SK-N-SH (cell line): Measurements from ENCODE around the gene UCP2. TPM values are rescaled to one million over a fixed set of nuclear protein-coding genes. Genes with fewer than 3 reads are reported as not detected.

Experiments used
- CTCF ChIA-PET: fragments of 300-600, 350-600 bp; formaldehyde crosslinking; extraction: SDS; loops from one replicate; lab custom pipeline; 2021; lab: Yijun Ruan, JAX
- POLR2A ChIA-PET: fragments of 350-600 bp; sonication (Branson Sonifier 250); formaldehyde crosslinking; extraction: SDS; loops from one replicate; lab custom pipeline; 2020; ENCODE audit warnings: antibody characterized with exemption, inconsistent platforms; lab: Yijun Ruan, JAX
- DNase-seq: peaks from one replicate; pipeline ENCODE4 v3.0.0; 2012
- H2AFZ ChIP-seq: fragments of 200-600 bp; sonication (generic); 2 replicates; pipeline ENCODE4 v1.8.1; 2016; ENCODE audit warnings: antibody characterized with exemption, mild to moderate bottlenecking, low read depth
- H3F3A ChIP-seq: fragments of 200-600 bp; sonication (generic); replicated peaks from 2 replicates; pipeline ENCODE3; 2016; ENCODE audit warnings: antibody characterized with exemption, mild to moderate bottlenecking; ENCODE audit not compliant: insufficient read depth
- H3K27ac ChIP-seq, 2 experiments: fragments of 200-500 bp in 1 of 2; fragments of 200-600 bp in 1 of 2; sonication (Bioruptor generic) in 1 of 2; sonication (generic), shearing (Covaris generic) in 1 of 2; 2 replicates each; pipeline versions ENCODE4 v1.5.1 to v1.6.1; 2014 to 2016; ENCODE audit warnings: low read depth in 2 of 2, inconsistent platforms in 1 of 2, low read length in 1 of 2, mild to moderate bottlenecking in 1 of 2, mixed read lengths in 1 of 2
- H3K27me3 ChIP-seq: fragments of 200-600 bp; sonication (generic), shearing (Covaris generic); 2 replicates; pipeline ENCODE4 v1.6.1; 2016; ENCODE audit warnings: mixed run types; ENCODE audit not compliant: insufficient read depth
- H3K36me3 ChIP-seq, 2 experiments: fragments of 200-500 bp in 1 of 2; fragments of 200-600 bp in 1 of 2; sonication (Bioruptor generic) in 1 of 2; sonication (generic) in 1 of 2; replicated peaks in 1 of 2; 2 replicates each; pipeline versions ENCODE3 to v1.5.1; 2014 to 2016; ENCODE audit warnings: low read length in 1 of 2, mild to moderate bottlenecking in 1 of 2; ENCODE audit not compliant: insufficient read depth in 2 of 2, control insufficient read depth in 1 of 2
- H3K4me1 ChIP-seq, 2 experiments: fragments of 200-500 bp in 1 of 2; fragments of 200-600 bp in 1 of 2; sonication (Bioruptor generic) in 1 of 2; sonication (generic), shearing (Covaris generic) in 1 of 2; 2 replicates each; pipeline versions ENCODE4 v1.5.1 to v1.6.1; 2014 to 2016; ENCODE audit warnings: low read depth in 1 of 2, low read length in 1 of 2, mixed run types in 1 of 2; ENCODE audit not compliant: insufficient read depth in 2 of 2, control insufficient read depth in 1 of 2
- H3K4me2 ChIP-seq: fragments of 200-600 bp; sonication (generic), shearing (Covaris generic); 2 replicates; pipeline ENCODE4 v1.6.1; 2017; ENCODE audit warnings: mixed run types
- H3K4me3 ChIP-seq, 2 experiments: fragments of 200-500 bp in 1 of 2; fragments of 200-600 bp in 1 of 2; sonication (Bioruptor generic) in 1 of 2; sonication (generic), shearing (Covaris generic) in 1 of 2; 2 replicates each; pipeline versions ENCODE4 v1.5.1 to v1.8.1; 2014 to 2016; ENCODE audit warnings: low read depth in 2 of 2, inconsistent platforms in 1 of 2, low read length in 1 of 2, mild to moderate bottlenecking in 1 of 2, mixed read lengths in 1 of 2, moderate library complexity in 1 of 2
- H3K79me2 ChIP-seq: fragments of 200-600 bp; sonication (generic); 2 replicates; pipeline ENCODE4 v1.8.1; 2017; ENCODE audit warnings: mild to moderate bottlenecking; ENCODE audit not compliant: insufficient read depth
- H3K9ac ChIP-seq: fragments of 200-600 bp; sonication (generic); 2 replicates; pipeline ENCODE4 v1.6.1; 2017; ENCODE audit warnings: mixed run types
- H3K9me2 ChIP-seq: fragments of 200-600 bp; sonication (generic); 2 replicates; pipeline ENCODE4 v1.6.1; 2017; ENCODE audit warnings: mixed run types
- H3K9me3 ChIP-seq: fragments of 200-600 bp; sonication (generic); 2 replicates; pipeline ENCODE4 v1.6.1; 2017; ENCODE audit warnings: mixed run types, mild to moderate bottlenecking, moderate library complexity
- H4K20me1 ChIP-seq: fragments of 200-600 bp; sonication (generic); 2 replicates; pipeline ENCODE4 v1.6.1; 2017; ENCODE audit warnings: mild to moderate bottlenecking, mixed run types; ENCODE audit not compliant: insufficient read depth
- ELF1 ChIP-seq: IDR thresholded peaks from 2 replicates; pipeline ENCODE4 v1.4.0; 2012
- EZH2phosphoT487 ChIP-seq: fragments of 200-600 bp; sonication (generic); IDR thresholded peaks from 2 replicates; pipeline ENCODE4 v1.6.1; 2017; ENCODE audit warnings: low read depth, mixed run types, mild to moderate bottlenecking, antibody characterized with exemption, moderate library complexity, borderline replicate concordance
- FOSL2 ChIP-seq: IDR thresholded peaks from 2 replicates; pipeline ENCODE4 v1.4.0; 2012; ENCODE audit warnings: low read depth, mild to moderate bottlenecking, moderate library complexity, borderline replicate concordance
- FOXM1 ChIP-seq: IDR thresholded peaks from 2 replicates; pipeline ENCODE4 v1.4.0; 2012; ENCODE audit warnings: low read depth, mild to moderate bottlenecking
- GATA2 ChIP-seq: sonication (generic); formaldehyde crosslinking; IDR thresholded peaks from 2 replicates; pipeline ENCODE4 v1.5.0; 2020; ENCODE audit warnings: mild to moderate bottlenecking, missing genetic modification reagents
- JUND ChIP-seq: IDR thresholded peaks from 2 replicates; pipeline ENCODE4 v1.4.0; 2012
- MEF2A ChIP-seq: IDR thresholded peaks from 2 replicates; pipeline ENCODE4 v1.4.0; 2012; ENCODE audit warnings: low read depth, borderline replicate concordance
- SMC3 ChIP-seq: IDR thresholded peaks from 2 replicates; pipeline ENCODE4 v1.6.1; 2012; ENCODE audit warnings: low read depth, low read length, improper control_type of control experiment
- TAF1 ChIP-seq: IDR thresholded peaks from 2 replicates; pipeline ENCODE4 v1.6.1; 2012; ENCODE audit warnings: low read depth, mild to moderate bottlenecking, low read length, moderate library complexity, borderline replicate concordance
- TCF12 ChIP-seq: IDR thresholded peaks from 2 replicates; pipeline ENCODE4 v1.4.0; 2012
- YY1 ChIP-seq: IDR thresholded peaks from 2 replicates; pipeline ENCODE4 v1.4.0; 2012; ENCODE audit warnings: low read depth, mild to moderate bottlenecking
- WGBS: methylation state at CpG from one replicate; pipeline ENCODE4 v1.1.6; 2017; ENCODE audit warnings: low lambda C conversion rate; 5-methylcytosine and 5-hydroxymethylcytosine counted together
- polyA plus RNA-seq, 3 experiments: library from polyadenylated mRNA; depleted of rRNA; stranded (reverse); fragments of >200 nt; gene quantifications; 2 replicates each; pipeline ENCODE4 v1.2.3, GENCODE V29; 2012
- TF ChIP-seq, protein P1 (sequence below): IDR thresholded peaks from 2 replicates; pipeline ENCODE4 v1.4.0; 2012; ENCODE audit warnings: low read depth, borderline replicate concordance
- TF ChIP-seq, protein P2 (sequence below): fragments of 200-600 bp; sonication (generic); IDR thresholded peaks from 2 replicates; pipeline ENCODE4 v1.6.1; 2017; ENCODE audit warnings: antibody characterized with exemption, mild to moderate bottlenecking, moderate library complexity
- TF ChIP-seq, protein P3 (sequence below): IDR thresholded peaks from 2 replicates; pipeline ENCODE4; 2012
- TF ChIP-seq, protein P4 (sequence below): IDR thresholded peaks from 2 replicates; pipeline ENCODE4 v1.6.1; 2012; ENCODE audit warnings: mild to moderate bottlenecking, low read depth, low read length, moderate library complexity

The UCP2 gene
- polyA plus RNA-seq, 1 of the 3 experiments (the other 2 are of a cell fraction), result 36.0 TPM

DNA sequence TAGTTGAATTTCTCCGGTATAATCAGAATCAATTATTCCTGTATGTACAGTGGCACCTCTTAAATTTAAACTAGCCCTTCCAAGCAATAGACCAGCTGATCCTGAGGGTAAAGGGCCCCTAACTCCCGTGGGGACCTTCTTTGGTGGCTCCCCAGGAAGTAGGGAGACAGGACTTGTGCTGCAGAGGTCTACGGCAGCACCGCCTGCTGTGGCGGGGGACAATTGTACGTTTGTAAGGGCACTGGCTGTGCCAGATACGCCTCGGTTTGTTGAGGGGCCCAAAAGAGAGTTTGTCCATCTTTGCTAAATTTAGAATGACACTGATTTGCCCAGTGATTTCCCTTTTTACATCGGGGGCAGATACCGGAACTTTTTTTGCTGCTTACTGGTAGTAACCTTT, 37.7 kb downstream of the UCP2 start:
- H3F3A ChIP-seq, result no peaks in the 10 kb centered on the region
- no peaks in the 10 kb centered on the region; the same call in 1 of the 2 replicates for H3K9me3 ChIP-seq
- H3K9ac ChIP-seq, result no peak overlapping the region
- H3K79me2 ChIP-seq, result no peaks in the 10 kb centered on the region
- WGBS, result 93% methylated on average over 8 of the region's 10 CpGs
- H3K9me2 ChIP-seq, result no peaks in the 10 kb centered on the region
- no peaks in the 10 kb centered on the region for H4K20me1 ChIP-seq
- H3K4me1 ChIP-seq, result no peaks in the 10 kb centered on the region
- DNase-seq, result no peak
- no peak overlapping the region for H3K27ac ChIP-seq
- no peaks in the 10 kb centered on the region for H3K36me3 ChIP-seq
- no peak overlapping the region for H2AFZ ChIP-seq
- ChIA-PET CTCF (no interaction called here), POLR2A (no interaction called here)
- TF ChIP-seq GATA2 (no peak), TAF1 (no peak), EZH2phosphoT487 (no peak), JUND (no peak), SMC3 (no peak), FOXM1 (no peak), YY1 (no peak), TCF12 (no peak)
- TF ChIP-seq, protein P1, sequence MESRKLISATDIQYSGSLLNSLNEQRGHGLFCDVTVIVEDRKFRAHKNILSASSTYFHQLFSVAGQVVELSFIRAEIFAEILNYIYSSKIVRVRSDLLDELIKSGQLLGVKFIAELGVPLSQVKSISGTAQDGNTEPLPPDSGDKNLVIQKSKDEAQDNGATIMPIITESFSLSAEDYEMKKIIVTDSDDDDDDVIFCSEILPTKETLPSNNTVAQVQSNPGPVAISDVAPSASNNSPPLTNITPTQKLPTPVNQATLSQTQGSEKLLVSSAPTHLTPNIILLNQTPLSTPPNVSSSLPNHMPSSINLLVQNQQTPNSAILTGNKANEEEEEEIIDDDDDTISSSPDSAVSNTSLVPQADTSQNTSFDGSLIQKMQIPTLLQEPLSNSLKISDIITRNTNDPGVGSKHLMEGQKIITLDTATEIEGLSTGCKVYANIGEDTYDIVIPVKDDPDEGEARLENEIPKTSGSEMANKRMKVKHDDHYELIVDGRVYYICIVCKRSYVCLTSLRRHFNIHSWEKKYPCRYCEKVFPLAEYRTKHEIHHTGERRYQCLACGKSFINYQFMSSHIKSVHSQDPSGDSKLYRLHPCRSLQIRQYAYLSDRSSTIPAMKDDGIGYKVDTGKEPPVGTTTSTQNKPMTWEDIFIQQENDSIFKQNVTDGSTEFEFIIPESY, result no peak
- TF ChIP-seq, protein P2, sequence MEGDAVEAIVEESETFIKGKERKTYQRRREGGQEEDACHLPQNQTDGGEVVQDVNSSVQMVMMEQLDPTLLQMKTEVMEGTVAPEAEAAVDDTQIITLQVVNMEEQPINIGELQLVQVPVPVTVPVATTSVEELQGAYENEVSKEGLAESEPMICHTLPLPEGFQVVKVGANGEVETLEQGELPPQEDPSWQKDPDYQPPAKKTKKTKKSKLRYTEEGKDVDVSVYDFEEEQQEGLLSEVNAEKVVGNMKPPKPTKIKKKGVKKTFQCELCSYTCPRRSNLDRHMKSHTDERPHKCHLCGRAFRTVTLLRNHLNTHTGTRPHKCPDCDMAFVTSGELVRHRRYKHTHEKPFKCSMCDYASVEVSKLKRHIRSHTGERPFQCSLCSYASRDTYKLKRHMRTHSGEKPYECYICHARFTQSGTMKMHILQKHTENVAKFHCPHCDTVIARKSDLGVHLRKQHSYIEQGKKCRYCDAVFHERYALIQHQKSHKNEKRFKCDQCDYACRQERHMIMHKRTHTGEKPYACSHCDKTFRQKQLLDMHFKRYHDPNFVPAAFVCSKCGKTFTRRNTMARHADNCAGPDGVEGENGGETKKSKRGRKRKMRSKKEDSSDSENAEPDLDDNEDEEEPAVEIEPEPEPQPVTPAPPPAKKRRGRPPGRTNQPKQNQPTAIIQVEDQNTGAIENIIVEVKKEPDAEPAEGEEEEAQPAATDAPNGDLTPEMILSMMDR, result no peak
- no peak overlapping the region for H3K4me2 ChIP-seq
- no peak overlapping the region for H3K4me3 ChIP-seq
- no peaks in the 10 kb centered on the region for H3K27me3 ChIP-seq

DNA sequence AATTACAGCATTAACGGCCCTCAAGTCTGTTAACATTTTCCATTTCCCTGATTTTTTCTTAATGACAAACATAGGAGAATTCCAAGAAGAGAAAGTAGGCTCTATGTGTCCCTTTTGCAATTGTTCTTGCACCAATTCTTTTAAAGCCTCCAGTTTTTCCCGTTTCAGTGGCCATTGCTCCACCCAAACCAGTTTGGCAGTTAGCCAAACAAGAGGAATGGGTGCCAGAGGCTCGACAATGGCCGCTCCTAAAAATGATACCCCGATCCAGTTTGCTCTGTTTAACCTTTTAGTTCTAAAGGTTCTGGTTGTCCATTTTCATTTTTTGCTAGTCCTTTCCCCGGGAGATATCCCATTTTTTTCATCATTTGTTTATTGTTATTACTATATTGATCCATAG, 38.6 kb downstream of the UCP2 start:
- 78% methylated on average over 6 of the region's 6 CpGs for WGBS
- no peaks in the 10 kb centered on the region for H3K36me3 ChIP-seq
- no peaks in the 10 kb centered on the region for H3F3A ChIP-seq
- no peak overlapping the region for H3K4me3 ChIP-seq
- no peaks in the 10 kb centered on the region for H3K4me1 ChIP-seq
- no peaks in the 10 kb centered on the region for H4K20me1 ChIP-seq
- POLR2A ChIA-PET, result no interaction called here
- no peak overlapping the region for H2AFZ ChIP-seq
- TF ChIP-seq TCF12 (no peak), TAF1 (no peak), ELF1 (no peak), SMC3 (no peak), FOXM1 (no peak), FOSL2 (no peak), MEF2A (no peak), EZH2phosphoT487 (no peak)
- TF ChIP-seq, protein P2, result no peak
- TF ChIP-seq, protein P3, sequence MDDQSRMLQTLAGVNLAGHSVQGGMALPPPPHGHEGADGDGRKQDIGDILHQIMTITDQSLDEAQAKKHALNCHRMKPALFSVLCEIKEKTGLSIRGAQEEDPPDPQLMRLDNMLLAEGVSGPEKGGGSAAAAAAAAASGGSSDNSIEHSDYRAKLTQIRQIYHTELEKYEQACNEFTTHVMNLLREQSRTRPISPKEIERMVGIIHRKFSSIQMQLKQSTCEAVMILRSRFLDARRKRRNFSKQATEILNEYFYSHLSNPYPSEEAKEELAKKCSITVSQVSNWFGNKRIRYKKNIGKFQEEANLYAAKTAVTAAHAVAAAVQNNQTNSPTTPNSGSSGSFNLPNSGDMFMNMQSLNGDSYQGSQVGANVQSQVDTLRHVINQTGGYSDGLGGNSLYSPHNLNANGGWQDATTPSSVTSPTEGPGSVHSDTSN, result no peak
- TF ChIP-seq, protein P4, sequence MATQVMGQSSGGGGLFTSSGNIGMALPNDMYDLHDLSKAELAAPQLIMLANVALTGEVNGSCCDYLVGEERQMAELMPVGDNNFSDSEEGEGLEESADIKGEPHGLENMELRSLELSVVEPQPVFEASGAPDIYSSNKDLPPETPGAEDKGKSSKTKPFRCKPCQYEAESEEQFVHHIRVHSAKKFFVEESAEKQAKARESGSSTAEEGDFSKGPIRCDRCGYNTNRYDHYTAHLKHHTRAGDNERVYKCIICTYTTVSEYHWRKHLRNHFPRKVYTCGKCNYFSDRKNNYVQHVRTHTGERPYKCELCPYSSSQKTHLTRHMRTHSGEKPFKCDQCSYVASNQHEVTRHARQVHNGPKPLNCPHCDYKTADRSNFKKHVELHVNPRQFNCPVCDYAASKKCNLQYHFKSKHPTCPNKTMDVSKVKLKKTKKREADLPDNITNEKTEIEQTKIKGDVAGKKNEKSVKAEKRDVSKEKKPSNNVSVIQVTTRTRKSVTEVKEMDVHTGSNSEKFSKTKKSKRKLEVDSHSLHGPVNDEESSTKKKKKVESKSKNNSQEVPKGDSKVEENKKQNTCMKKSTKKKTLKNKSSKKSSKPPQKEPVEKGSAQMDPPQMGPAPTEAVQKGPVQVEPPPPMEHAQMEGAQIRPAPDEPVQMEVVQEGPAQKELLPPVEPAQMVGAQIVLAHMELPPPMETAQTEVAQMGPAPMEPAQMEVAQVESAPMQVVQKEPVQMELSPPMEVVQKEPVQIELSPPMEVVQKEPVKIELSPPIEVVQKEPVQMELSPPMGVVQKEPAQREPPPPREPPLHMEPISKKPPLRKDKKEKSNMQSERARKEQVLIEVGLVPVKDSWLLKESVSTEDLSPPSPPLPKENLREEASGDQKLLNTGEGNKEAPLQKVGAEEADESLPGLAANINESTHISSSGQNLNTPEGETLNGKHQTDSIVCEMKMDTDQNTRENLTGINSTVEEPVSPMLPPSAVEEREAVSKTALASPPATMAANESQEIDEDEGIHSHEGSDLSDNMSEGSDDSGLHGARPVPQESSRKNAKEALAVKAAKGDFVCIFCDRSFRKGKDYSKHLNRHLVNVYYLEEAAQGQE, result no peak
- H3K9me2 ChIP-seq, result no peaks in the 10 kb centered on the region
- no peak overlapping the region for H3K4me2 ChIP-seq
- no peaks in the 10 kb centered on the region; the same call in 1 of the 2 replicates for H3K9me3 ChIP-seq
- no peak overlapping the region for H3K27ac ChIP-seq
- H3K27me3 ChIP-seq, result no peaks in the 10 kb centered on the region
- H3K79me2 ChIP-seq, result no peaks in the 10 kb centered on the region
- DNase-seq, result no peak
- CTCF ChIA-PET, result no interaction called here
- H3K9ac ChIP-seq, result no peak overlapping the region
